Neural cell (in vitro differentiated cells): ENCODE data around the gene PSMD13.

Experiments used
- CTCF ChIP-seq: fragments of 450-650 bp; IDR thresholded peaks from 2 replicates; pipeline ENCODE4 v1.5.1; 2014; ENCODE audit warnings: antibody characterized with exemption, mild to moderate bottlenecking, moderate library complexity; ENCODE audit not compliant: poor library complexity, severe bottlenecking
- EP300 ChIP-seq: fragments of 450-650 bp; conservative IDR thresholded peaks from 2 replicates; pipeline ENCODE4 v1.6.1; 2014; ENCODE audit warnings: antibody characterized with exemption, mild to moderate bottlenecking, moderate library complexity; ENCODE audit not compliant: poor library complexity, severe bottlenecking
- EZH2 ChIP-seq: fragments of 200-600, 300-800 bp; shearing (Covaris generic), sonication (generic); IDR thresholded peaks from 2 replicates; pipeline ENCODE4 v1.6.1; 2014; ENCODE audit warnings: antibody characterized with exemption, low read length, borderline replicate concordance, mild to moderate bottlenecking; ENCODE audit not compliant: insufficient read depth, poor library complexity, severe bottlenecking
- MXI1 ChIP-seq: fragments of 450-650 bp; conservative IDR thresholded peaks from 2 replicates; pipeline ENCODE4 v1.6.1; 2014; ENCODE audit warnings: antibody characterized with exemption, mild to moderate bottlenecking; ENCODE audit not compliant: poor library complexity, severe bottlenecking
- POLR2AphosphoS5 ChIP-seq: IDR thresholded peaks from 2 replicates; pipeline ENCODE4 v1.6.1; 2012
- RAD21 ChIP-seq: fragments of 450-650 bp; conservative IDR thresholded peaks from 2 replicates; pipeline ENCODE4 v1.6.1; 2014; ENCODE audit warnings: antibody characterized with exemption, mild to moderate bottlenecking, moderate library complexity
- REST ChIP-seq: IDR thresholded peaks from 2 replicates; pipeline ENCODE4 v1.6.1; 2012; ENCODE audit warnings: borderline replicate concordance
- TAF1 ChIP-seq: IDR thresholded peaks from 2 replicates; pipeline ENCODE4 v1.6.1; 2012; ENCODE audit warnings: low read depth

GRCh38 chr11:208181-208916 is 28.4 kb upstream of the PSMD13 start:
- TF ChIP-seq REST (no peak), POLR2AphosphoS5 (peak; percentile 79), RAD21 (no peak), CTCF (no peak), EZH2 (no peak), TAF1 (no peak), MXI1 (peak; percentile 45), EP300 (peak; percentile 12)
